Activated CD8-positive, alpha-beta memory T cell treated with anti-CD3 and anti-CD28 coated beads for 4 hours (primary cell): ENCODE measurements around the gene GRK2.

ENCODE experiments used
- DNase-seq, 2 donors: peaks; one replicate each; pipeline ENCODE4 v3.0.0-alpha.2; 2020; ENCODE audit warnings: low read depth in 2 of 2

Gene GRK2

DNA sequence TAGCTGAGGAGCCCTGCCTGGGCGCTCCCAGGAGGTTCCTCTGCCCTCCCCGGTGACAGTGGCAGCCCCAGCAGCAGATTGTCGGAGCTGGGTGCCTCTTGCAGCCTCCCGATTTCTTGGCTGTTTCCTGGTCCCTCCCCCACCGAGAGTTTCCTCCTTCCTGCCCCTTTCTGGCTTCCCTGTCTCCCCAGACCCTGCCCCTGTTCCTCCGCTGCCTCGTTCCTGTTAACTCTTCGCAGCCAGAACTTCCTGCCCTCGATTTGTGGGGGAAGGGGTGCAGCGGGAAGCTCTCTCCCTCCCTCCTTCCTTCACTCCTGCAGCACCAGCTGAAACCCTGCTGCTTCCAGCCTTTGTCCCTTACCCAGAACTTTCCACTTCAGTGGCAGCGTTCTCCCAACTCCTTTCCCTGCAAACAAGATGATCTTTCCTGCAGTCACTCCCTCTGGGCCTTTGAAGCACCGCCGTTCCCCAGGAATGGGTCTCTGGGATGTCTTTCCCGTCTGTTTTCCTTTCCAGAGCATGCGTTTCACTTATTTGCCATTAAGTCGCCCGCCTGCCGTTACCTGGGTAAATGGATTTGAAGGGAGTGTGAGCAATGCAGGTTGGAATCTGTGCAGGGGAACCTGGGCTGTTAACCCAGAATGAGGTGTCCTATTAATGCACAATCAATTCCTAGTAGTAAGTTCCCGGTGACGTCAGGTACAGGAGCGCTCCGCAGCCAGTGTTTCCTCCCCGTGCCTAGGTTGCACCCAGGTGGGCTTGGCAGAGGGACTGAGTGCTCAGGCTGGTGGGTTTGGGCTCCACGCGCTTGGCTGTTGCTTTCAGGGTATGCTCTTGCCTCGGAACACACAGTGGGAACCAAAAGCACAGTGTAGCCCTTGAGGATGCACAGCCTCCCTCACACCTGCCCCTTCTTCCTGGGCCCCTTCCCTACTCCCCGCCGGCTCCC is 4.3 kb downstream of the GRK2 start:
- no peak for DNase-seq

DNA sequence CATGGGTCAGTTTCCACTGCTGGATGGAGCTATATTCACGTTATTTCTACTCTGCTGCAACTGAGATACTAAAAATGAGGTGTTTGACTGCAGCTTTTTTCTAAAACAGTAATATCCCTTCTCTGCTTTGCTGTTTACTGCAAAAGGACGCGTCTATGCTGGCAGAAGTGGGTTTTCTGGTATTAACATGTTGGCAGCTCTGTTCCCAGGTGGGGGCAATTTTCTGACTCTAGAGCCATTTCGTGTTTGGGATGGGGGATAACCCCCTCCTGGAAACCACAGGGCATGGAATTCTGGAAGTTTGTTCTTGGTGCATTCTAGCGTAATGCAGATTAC is 4.9 kb downstream of the GRK2 start:
- no peak for DNase-seq

DNA sequence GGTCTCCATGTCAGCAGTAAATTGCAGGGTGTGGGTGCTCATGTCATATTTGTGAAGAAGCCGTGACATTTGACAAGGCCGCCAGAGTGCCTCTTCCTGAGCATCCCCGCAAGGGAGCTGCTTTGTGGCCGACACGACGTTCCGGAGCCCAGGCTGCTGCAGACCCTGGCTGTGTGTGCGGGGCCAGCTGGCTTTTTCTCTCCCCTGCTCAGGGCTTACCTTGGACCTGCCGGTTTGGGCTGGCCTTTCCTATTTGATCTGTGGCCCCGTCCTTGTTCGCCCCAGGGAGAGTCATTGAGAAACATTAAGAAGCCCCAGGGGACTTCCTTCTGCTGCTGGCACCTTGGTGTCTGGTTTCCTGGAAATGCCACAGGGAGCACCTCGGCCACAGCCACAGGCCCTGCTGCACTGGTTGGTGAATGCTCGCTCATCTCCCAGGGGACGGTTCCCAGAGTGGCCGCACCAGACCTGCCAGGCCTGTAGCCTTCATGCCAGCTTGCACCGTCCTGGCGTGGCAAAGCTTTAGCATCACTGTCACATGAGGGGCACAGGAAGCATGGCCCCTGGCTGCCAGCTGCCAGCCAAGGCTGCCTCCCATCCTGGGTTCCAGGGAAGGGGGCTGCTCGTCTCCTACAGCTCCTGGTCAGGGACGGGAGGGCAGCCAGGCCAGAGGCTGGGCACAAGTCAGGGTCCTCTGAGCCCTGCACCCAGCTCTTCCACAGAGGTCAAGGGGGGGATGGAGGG is 5.4 kb downstream of the GRK2 start:
- DNase-seq = no peak

DNA sequence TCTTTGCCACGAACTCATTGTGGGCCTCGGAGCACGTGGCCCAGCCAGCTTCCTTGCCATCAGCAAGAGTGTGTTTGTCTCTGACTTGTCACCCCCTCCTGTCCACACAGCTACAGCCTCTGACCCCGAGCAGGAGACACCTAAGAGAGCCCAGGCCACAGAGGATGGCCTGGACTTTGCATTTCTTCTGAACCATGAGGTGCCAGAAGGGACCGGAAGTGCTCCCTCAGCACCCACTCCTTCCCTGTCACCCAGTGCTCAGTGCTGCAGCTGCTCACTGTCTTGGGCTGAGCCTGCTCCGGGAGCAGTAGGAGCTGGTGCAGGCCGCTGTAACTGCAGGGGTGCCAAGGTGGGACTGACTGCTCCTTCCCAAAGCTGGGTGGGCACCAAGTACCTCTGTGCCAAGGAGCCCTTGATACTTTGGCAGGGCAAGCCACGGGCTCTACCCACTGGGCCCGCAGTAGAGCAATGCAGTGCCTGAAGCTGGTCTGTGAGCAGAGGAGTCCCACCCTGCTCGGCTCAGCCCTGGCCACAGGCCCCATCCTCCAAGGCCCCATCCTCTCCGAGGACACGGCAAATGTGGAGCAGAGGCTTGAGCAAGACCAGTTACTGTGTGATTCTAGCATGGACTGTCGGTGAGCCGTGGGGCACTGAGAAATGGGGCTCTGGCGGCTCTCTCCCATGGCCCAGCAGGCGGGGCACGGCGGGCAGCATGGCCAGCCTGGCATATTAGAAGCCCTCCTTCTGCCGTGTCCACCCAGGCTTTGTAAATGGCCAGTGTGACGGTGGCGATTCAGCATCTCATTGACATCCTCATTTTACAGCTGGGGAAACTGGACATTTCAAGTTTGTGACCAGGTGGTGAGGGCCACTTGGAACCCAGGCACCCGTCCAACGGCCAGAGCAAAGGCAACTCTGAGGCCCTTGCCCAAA is 6.3 kb downstream of the GRK2 start:
- DNase-seq = no peak

DNA sequence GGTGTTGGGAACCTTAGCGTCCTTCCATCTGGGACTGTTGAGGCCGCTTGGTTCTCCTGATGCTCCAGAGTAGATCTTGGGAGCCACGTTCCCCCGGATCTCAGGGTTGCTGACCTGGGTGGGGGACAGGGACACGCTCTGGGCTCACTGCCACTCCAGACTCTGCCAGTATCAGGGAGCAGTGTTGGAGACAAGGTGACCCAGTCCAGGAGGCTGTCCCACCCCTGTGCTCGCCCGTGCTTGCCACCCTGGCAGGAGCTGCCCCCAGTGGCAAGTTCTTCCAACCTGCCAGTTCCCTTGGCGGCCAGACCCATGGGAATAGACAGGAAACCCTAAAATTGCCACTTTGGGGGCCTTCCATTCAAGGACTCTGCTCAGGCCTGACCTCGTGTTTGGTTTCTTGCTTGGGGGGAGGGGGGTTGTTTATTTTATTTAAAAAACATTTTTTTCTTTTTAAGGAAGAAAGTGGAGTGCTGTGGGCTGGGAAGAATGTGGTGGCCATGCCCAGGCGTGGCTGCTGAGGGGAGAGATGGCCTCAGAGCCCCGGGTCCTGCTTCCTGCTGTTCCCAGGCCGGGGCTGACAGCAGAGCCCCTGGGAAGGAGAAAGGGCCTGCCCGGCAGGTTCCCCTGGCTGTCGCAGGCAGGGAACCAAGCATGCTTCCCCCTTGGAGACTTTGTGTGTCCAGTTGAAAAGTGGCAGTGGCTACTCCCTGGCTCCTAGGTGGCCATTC is 7.2 kb downstream of the GRK2 start:
- DNase-seq = no peak

- no peak for DNase-seq
Observed at GRCh38 chr11:67274768-67275605, 8.7 kb downstream of the GRK2 start.

- DNase-seq = no peak
Observed at GRCh38 chr11:67275606-67276409, 9.5 kb downstream of the GRK2 start.

DNA sequence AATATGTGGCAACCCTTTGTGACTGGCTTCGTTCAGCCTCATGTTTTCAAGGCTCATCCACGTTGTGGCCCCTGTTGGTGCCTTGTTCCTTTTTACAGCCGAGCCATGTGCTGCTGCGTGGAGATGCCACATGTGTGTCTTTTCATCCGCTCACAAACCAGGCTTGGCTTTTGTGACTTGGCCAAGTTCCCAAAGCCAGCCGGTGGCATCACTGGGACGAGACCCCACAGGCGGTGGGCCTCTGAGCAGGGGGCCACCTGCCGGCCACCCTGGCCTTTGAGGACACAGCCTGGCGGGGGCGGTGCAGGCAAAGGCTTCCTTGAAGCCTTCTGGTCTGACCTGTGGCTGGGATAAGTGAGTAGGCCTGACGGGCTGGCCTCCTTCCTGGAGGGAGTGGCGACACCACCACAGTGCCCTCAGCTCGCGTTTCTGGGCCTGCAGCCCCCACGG is 10.5 kb downstream of the GRK2 start:
- no peak for DNase-seq

GRCh38 chr11:67277231-67277961 is 11.1 kb downstream of the GRK2 start:
- peak; percentile 74 to 81 for DNase-seq

- no peak for DNase-seq
Observed at GRCh38 chr11:67278135-67278938, 12.1 kb downstream of the GRK2 start.

GRCh38 chr11:67278939-67279588 is 12.8 kb downstream of the GRK2 start:
- no peak for DNase-seq

GRCh38 chr11:67279589-67280340 is 13.5 kb downstream of the GRK2 start:
- DNase-seq = no peak

GRCh38 chr11:67280341-67280787 is 14.1 kb downstream of the GRK2 start:
- no peak for DNase-seq

DNA sequence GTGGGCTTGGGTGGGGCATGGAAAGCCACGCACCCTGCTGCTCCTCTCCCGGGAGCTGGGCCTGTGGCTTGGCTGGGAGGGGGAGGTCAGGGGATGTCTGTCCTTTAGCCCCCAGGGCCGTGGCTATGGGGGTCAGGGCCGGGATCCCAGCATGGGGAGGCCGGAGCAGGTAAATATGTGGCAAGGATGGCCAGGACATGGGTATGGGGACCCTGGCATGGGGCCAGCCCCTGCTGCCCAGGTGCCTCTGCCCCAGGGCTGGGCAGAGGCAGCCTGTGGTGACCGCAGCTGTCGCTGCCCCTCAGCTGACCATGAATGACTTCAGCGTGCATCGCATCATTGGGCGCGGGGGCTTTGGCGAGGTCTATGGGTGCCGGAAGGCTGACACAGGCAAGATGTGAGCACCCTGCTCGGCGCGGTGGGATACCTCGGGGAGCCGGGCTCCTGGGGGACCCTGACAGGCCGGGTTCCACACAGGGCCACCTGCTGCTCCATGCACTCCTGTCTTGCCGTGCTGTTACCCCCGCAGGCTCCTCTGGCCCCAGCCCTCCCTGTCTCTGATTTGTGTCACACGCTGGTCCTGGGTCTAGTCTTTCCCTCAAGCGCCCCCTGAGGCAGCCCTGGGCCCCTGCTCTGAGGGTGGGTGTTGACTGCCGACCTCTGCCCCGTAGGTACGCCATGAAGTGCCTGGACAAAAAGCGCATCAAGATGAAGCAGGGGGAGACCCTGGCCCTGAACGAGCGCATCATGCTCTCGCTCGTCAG is 14.7 kb downstream of the GRK2 start:
- no peak for DNase-seq

DNA sequence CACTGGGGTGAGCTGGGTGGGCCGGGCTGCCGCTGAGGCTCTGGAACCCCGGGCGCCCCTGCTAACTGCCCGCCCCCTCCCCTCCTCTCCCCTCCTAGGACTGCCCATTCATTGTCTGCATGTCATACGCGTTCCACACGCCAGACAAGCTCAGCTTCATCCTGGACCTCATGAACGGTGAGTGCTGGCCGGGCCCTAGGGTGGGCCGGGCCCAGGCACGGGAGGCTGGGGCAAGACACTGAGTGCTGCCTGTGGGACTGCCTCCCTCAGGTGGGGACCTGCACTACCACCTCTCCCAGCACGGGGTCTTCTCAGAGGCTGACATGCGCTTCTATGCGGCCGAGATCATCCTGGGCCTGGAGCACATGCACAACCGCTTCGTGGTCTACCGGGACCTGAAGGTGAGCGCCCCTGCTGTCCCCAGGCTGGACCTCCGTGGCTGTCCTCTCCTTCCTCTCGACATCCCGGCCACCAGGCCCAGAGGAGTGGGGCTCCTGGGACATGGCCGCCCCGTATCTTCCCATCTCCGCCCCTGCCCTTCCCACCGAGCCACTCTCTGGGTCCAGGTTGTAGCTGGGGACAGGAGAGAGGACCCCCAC is 15.4 kb downstream of the GRK2 start:
- no peak for DNase-seq
